Stimulated activated CD8-positive, alpha-beta memory T cell treated with anti-CD3 and anti-CD28 coated beads, Interleukin-7, amount 100 ng/mL, for 4 hours (primary cell): ENCODE results near the gene STX2.
A peak's percentile ranks its signal among the peaks of the same experiment; 100 is the strongest.
"Not testable (repeated sequence)": the region's sequence is repeated elsewhere in the genome, so short reads cannot be mapped to it uniquely, and the experiment has no call there.

Experiments used
- DNase-seq, 2 donors: peaks; one replicate each; pipeline ENCODE4 v3.0.0-alpha.2; 2020; ENCODE audit warnings: low read depth in 2 of 2

The STX2 gene

DNA sequence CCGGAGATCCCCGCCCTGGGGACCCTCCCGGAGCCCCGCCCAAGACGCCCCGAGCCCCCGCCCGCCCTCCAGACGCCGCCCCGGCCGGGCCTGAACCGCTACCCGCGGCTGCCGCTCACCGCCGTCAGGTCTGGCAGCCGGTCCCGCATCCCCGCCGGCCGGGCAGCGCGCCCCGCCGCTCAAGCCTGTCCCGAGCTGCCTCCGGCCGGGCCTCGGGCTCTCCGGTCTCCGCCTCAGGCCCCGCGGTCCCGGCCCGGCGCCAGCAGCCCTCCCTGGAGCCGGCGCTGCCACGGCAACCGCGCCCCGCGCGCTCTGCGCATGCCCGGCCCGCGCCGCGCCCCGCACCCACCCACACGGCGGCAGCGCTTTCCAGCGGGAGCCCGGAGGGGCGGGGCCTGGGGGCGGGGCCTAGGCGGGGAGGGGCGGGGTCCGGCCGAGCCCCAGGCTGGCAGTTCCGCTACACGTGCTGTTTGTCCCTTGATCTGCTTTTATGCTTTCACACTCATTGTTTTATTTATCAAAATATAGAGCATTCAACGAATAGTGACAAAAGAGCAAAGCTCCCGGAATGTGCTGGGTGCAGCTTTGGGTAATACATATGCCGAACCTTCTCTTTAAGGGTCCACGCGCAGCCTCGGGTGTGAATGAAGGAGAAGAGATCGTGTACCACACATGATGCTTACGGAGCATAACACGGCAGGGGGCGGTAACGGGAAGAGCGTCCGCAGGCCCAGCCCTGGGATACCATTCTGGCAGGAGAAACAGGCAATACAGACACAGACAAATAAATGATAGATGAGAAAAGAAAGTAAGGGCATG is at the start of gene STX2:
Gene STX2 (minus strand): TSS at position 300 of the 819 bp plus-strand sequence. CDS start 151 bp downstream, at position 149.
- peak; percentile 69 to 84 for DNase-seq

DNA sequence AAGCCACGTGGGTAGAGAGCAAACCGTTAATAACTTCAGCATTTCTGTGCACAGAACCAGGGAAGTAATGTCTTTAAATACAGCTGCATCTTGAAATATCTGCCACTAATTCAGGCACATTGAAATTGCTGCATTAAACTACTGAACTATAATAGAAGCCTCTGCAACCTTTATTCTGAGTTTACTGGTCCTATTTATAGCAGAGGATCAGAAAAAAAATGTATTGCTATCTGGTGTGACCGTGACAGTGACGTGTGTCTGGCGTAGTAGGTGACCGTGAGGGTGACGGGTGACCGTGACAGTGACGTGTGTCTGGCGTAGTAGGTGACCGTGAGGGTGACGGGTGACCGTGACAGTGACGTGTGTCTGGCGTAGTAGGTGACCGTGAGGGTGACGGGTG is 48.1 kb upstream of the STX2 start:
- not testable (repeated sequence) for DNase-seq

DNA sequence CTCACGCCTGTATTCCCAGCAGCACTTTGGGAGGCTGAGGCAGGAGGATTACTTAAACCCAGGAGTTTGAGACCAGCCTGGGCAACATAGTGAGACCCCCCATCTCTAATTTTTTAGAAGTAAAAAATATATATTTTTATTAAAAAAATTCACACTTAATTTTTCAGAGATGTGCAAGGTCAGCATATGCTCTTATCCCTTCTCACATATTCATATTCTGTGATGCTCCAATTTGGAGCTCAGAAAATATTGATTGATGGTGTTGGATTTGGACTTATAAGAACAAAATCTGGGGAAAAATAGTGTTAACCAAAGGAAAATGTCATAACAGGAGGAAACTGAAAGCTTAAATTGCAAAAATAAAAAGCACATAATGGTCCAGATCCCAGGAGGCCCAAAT is 42.5 kb upstream of the STX2 start:
- DNase-seq = no peak

DNA sequence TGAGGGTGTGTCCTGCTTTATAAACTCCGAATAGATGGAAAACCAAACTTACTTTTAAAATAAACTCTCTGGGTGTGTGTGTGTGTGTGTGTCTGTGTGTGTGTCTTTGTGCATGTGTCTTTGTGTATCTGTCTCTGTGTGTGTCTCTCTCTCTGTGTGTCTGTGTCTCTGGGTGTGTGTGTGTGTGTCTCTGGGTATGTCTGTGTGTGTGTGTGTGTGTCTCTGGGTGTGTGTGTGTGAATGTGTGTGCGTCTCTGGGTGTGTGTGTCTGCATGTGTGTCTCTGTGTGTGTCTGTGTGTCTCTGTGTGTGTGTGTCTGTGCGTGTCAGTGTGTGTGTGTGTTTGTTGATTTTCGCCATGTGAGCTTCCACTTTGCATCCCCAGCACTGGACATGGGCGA is 42.0 kb upstream of the STX2 start:
- no peak for DNase-seq

DNA sequence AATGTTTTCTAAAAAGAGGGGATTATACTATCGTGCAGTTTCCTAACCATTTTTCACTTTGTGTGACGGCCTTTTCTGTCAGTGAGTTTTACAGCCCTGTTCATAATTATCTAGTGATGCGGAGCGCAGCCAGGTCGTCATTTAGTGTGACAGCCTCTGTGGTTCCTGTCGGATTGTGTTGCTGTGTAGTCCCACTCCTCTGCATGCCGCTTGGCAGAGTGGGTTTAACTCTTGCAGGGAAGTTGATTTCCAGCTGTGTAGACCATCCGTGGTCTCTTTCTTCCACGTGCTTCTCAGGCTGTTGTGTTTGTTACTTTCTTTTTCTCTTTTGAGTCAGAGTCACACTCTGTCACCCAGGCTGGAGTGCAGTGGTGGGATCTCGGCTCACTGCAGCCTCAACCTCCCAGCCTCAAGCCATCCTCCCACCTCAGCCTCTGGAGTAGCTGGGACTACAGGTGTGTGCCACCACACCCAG is 41.4 kb upstream of the STX2 start:
- DNase-seq = no peak

DNA sequence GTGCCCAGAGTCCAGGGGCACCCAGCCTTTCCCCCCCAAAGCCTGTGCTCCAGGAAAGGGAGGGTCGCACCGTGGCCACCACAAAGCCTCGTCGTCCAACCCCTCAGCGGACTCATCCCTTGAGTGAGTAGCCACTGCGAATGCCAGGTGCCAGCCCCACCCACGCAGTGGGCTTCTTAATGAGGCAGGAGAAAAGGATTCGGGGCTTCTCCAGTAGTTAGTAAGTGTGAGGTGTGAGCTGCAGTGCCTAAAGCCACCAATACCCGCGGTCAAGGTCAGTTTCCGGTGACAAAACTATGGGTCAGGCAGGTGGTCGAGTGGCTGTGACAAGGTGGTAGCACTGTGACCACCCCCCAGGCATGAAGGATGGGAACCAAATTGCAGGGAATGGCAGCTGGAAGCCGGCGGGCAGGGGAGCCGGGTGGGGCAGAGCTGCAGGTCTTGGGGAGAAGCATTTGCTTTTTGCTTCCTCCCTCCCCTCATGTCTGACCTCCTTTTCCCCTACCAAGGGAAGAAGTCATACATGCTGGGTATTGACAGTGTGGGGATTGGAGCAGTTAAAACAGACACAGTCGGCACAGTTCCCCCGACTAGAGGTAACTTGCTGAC is 40.8 kb upstream of the STX2 start:
- DNase-seq = no peak

DNA sequence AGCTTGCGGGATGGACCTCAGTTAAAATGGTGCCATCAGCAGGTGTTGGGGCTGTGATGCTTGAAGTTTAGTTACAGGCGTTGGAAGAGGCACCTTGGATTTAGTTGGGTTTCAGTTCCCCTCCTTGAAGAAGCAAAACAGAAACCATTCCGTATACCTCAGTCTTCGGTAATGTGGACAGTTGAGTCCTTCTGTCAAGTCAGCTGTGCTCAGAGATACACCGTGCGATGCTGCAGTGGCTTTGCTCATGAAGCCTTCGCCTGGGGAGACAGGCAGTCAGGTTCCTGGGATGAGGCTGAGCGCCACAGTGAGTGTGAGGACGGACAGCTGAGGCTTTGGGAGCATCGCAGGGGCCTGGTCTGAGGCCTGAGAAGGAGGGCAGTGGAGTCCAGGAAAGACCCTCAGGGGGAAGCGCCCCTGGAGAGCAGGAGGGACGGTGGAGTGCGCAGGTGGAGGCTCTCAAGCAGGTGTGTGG is 40.2 kb upstream of the STX2 start:
- no peak for DNase-seq

DNA sequence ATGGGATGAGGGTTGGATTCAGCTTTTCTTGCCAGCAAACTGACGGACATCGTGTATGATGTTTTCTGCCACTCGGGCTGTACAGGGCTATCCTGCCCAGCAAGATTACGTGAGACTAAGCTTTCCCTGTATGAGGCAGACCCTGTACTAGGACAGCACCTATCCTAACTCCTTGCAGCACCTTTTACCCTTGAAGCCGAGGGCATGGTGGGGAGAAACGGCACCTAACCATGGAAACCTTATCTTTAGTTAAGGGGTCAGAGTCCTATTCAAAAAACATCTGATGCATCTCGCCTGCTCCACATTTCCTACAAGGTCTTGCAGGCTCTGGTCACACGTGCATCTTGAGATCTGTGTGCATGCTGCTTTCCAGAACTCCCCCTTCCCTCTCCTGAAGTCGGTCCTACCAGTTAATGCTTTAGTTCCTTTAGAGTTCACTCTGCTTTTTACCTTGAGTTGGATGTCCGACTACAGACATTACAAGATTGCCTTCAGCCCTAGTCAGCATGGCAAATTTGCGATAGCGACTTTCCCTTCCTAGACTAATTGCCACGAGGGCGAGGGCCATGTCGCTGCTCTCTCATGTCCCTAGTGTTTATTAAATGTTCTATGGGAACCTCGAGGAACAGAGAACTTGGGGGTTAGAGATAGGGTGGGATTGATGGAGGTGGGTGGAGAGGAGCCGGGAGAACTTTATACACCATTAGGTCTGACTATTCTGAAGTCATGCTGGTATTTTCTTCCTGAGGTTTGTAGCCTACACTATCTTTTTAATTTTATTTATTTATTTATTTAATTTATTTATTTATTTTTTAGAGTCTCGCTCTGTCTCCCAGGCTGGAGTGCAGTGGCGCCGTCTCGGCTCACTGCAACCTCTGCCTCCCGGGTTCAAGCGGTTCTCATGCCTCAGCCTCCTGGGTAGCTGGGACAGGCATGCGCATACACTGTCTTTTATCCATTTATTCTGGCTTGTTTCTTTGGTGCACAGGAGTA is 39.4 kb upstream of the STX2 start:
- DNase-seq = no peak

DNA sequence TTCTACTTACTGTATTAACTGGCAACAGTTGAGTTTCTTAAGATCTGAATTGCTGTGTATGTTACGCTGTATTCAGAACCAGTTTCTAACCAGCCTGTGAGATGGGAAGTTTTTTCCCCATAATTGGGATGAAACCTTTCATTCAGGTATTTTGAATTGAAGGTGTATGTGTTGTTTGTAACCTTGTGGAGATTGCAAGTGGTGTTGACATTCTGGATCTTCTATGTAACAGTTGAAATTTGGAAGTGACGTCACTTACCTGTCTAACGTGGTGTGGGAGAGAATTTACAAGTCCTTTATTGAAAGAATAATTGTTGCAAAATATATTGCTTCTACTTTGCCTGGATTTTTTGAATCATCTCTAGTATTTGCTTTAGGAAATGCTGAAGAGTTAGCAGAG is 38.3 kb upstream of the STX2 start:
- no peak for DNase-seq

DNA sequence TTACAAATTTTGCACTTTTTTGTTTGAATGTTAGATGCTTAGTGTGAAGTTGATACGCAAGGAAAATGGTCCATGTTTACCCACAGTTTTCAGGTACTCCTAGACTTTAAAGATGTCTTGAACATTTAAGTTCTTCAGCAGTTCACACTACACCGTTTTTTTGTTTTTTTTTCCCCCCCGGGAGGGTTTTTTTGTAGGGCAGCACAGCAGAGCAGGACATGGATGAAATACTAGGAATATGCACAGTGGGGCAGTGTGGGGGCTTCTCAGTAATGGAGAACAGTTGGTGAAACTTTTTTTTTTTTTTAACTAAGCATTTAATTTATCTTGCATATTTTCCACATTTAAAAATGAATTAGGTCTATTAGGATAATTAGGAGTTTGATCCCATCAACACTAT is 37.7 kb upstream of the STX2 start:
- no peak for DNase-seq

DNA sequence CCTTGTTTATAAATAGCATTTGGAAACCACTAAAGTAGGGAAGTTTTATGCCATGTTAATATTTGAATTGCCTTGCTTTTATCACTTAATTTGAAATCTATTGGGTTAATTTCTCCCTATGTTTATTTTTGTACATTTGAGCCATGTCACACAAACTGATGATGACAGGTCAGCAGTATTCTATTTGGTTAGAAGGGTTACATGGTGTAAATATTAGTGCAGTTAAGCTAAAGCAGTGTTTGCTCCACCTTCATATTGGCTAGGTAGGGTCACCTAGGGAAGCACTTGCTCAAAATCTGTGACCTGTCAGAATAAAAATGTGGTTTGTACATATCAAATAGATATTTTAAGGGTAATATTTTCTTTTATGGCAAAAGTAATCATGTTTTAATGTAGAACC is 37.2 kb upstream of the STX2 start:
- no peak for DNase-seq

DNA sequence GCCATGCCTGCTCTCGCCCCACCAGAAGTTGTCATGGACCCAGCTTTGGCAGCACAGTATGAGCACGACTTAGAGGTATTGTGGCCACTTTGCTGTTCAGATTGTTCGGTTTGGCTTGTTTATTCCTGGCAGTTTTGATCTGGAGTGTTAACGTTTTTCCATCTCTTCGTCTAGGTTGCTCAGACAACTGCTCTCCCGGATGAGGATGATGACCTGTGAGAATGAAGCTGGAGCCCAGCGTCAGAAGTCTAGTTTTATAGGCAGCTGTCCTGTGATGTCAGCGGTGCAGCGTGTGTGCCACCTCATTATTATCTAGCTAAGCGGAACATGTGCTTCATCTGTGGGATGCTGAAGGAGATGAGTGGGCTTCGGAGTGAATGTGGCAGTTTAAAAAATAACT is 36.7 kb upstream of the STX2 start:
- not testable (repeated sequence) for DNase-seq

DNA sequence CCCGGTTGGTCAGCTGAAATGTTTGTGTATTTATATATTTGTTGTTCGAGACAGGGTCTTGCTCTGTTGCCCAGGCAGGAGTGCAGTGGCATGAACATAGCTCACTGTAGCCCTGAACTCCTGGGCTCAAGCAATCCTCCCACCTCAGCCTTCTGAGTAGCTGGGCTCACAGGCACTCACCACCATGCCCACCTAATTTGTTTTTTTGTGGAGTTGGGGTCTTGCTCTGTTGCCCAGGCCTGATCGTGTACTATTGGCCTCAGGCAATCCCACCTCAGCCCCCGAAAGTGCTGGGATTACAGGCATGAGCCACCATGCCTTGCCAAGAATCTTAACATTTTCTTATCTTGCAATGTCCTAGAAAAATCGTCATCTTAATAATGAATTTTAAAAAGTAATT is 36.1 kb upstream of the STX2 start:
- DNase-seq = no peak

DNA sequence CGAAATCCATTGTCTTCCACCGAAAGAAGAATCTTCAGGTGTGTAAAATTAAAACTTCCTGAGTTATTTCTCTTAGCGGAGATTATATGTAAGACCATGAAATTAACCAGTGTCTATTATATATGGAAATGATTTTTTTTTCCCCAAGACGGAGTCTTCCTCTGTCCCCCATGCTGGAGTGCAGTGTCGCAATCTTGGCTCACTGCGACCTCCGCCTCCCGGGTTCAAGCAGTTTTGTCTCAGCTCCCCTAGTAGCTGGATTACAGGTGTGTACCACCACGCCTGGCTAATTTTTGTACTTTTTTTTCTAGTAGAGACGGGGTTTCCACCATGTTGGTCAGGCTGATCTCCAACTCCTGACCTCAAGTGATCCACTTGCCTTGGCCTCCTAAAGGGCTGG is 35.6 kb upstream of the STX2 start:
- DNase-seq = no peak

DNA sequence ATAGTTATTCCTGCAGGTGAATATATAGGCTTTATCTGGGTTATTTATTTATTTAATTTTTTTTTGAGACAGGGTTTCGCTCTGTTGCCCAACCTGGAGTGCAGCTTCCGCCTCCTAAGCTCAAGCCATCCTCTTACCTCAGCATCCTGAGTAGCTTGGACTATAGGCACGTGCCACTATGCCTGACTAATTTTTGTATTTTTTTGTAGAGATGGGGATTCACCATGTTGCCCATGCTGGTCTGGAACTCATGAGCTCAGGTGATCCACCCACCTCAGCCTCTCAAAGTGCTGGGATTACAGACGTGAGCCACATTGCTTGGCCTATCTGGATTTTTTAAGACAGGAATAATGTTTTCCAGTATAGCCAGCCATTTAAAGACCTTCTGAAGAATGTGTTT is 34.8 kb upstream of the STX2 start:
- no peak for DNase-seq

DNA sequence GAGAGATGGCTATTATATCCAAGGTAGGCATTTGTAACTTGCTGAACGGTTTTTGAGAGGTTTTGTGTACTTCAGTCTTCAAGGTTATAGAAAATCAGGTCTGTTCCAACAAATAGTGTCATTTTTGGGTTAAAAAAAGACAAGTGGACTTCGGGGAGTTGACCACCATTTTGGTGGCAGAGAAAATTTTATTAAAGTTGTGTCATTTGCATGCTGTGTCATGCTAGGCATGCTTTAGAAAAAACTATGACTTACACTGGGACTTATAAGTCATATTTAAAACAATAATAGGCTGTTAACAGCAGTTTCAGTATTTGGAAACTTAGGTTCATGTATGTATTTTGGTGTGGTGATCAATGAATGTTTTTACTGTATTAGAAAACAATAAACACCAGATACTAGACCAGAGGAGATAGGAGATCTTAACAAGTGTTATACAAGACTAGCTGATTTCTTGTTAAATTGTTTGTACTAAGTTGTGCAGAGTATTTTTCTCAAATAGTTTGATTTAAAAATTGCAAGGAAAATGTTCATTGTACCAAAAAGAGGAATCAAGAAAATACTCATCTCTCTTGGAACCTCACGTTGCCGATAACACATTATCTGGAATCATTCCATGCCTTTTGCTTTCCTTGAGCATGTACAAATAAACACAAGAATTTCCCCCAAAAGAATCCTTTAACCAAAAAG is 34.2 kb upstream of the STX2 start:
- DNase-seq = no peak

DNA sequence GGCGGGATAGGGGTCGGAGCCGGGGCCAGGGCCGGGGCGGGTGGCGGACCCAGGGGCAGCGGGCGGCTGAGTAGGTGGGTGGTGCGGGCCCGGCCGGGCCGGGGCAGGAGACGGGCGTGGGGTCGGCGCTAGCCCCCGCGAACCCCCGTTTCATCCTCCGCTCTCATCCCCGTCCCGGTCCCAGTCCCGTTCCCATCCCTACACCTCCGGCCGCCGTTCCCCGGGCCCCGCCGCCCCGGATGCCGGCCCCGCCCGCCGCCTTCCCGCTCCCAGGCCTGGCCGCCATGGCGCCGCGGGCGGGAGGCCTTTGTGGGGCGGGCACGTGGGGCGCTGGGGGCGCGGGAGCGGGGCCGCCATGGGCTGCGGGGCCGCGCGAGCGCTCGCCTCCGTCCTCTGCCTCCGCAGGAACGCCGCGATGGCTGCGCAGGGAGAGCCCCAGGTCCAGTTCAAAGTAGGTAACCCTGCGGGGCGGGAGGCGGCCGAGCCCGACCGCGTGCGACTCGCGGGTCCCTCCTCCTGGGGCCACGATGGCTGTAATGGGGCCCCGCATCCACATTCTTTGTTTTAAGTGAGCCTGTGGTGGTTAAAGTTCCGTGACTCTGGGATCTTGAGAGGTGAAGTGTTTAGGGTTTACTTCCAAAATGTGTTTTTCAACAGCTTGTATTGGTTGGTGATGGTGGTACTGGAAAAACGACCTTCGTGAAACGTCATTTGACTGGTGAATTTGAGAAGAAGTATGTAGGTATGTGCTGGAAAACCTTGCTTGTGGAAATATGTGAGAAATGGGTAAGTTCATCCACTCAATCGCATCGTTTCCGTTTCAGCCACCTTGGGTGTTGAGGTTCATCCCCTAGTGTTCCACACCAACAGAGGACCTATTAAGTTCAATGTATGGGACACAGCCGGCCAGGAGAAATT is 33.4 kb upstream of the STX2 start:
- DNase-seq = peak in 1 of 2 donors; percentile 43

DNA sequence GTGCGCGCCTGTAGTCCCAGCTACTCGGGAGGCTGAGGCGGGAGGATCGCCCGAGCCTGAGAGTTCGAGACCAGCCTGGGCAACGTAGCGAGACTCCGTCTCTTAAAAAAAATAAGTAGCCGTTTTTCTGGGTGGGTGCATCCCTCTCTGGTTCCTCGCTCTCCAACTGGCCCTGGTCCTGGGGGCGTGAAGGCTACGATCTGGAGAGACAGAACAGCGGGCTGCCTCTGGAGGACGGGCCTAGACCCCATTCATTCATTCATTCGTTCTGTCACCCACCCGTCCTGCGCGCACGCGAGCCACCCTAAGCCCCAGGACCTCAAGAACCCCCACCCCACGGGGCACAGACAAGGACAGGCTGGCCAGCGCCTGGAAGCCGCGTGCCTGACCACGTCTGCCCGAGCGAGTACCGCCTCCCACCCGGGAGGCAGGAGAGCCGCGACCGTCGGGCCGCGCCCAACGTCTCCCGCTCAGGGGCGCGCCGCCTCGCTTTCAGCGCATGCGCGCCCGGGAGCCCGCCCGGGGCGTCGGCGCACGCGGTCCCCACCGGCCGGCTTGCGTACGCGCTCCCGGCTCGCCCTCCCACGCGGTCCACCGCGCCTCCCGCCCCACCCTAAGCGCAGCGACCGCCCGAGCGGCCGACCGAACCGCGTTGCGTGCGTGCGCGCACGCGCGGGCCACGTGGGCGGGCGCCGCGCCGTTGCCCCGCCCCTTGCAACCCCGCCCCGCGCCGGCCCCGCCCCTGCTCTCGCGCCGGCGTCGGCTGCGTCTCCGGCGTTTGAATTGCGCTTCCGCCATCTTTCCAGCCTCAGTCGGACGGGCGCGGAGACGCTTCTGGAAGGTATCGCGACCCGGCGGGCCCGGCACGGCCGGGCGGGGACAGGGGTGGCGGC is 32.5 kb upstream of the STX2 start, which contains the start of gene RAN:
Gene RAN (plus strand): TSS at position 781 of the 893 bp plus-strand sequence. CDS start 528 bp downstream, outside the sequence.
- DNase-seq = peak; percentile 84 to 96
